Neural cell (in vitro differentiated cells): ENCODE measurements around the gene PARVB.

ENCODE experiments used
- EP300 ChIP-seq: fragments of 450-650 bp; conservative IDR thresholded peaks from 2 replicates; pipeline ENCODE4 v1.6.1; 2014; ENCODE audit warnings: antibody characterized with exemption, mild to moderate bottlenecking, moderate library complexity; ENCODE audit not compliant: poor library complexity, severe bottlenecking
- EZH2 ChIP-seq: fragments of 200-600, 300-800 bp; shearing (Covaris generic), sonication (generic); IDR thresholded peaks from 2 replicates; pipeline ENCODE4 v1.6.1; 2014; ENCODE audit warnings: antibody characterized with exemption, low read length, borderline replicate concordance, mild to moderate bottlenecking; ENCODE audit not compliant: insufficient read depth, poor library complexity, severe bottlenecking
- MXI1 ChIP-seq: fragments of 450-650 bp; conservative IDR thresholded peaks from 2 replicates; pipeline ENCODE4 v1.6.1; 2014; ENCODE audit warnings: antibody characterized with exemption, mild to moderate bottlenecking; ENCODE audit not compliant: poor library complexity, severe bottlenecking
- POLR2AphosphoS5 ChIP-seq: IDR thresholded peaks from 2 replicates; pipeline ENCODE4 v1.6.1; 2012
- RAD21 ChIP-seq: fragments of 450-650 bp; conservative IDR thresholded peaks from 2 replicates; pipeline ENCODE4 v1.6.1; 2014; ENCODE audit warnings: antibody characterized with exemption, mild to moderate bottlenecking, moderate library complexity
- SMC3 ChIP-seq: fragments of 450-650 bp; conservative IDR thresholded peaks from 2 replicates; pipeline ENCODE4 v1.6.1; 2014; ENCODE audit warnings: antibody characterized with exemption, mild to moderate bottlenecking, moderate library complexity; ENCODE audit not compliant: poor library complexity
- TAF1 ChIP-seq: IDR thresholded peaks from 2 replicates; pipeline ENCODE4 v1.6.1; 2012; ENCODE audit warnings: low read depth
- TF ChIP-seq, protein P1 (sequence below): fragments of 450-650 bp; IDR thresholded peaks from 2 replicates; pipeline ENCODE4 v1.5.1; 2014; ENCODE audit warnings: antibody characterized with exemption, mild to moderate bottlenecking, moderate library complexity; ENCODE audit not compliant: poor library complexity, severe bottlenecking

- TF ChIP-seq, protein P1, sequence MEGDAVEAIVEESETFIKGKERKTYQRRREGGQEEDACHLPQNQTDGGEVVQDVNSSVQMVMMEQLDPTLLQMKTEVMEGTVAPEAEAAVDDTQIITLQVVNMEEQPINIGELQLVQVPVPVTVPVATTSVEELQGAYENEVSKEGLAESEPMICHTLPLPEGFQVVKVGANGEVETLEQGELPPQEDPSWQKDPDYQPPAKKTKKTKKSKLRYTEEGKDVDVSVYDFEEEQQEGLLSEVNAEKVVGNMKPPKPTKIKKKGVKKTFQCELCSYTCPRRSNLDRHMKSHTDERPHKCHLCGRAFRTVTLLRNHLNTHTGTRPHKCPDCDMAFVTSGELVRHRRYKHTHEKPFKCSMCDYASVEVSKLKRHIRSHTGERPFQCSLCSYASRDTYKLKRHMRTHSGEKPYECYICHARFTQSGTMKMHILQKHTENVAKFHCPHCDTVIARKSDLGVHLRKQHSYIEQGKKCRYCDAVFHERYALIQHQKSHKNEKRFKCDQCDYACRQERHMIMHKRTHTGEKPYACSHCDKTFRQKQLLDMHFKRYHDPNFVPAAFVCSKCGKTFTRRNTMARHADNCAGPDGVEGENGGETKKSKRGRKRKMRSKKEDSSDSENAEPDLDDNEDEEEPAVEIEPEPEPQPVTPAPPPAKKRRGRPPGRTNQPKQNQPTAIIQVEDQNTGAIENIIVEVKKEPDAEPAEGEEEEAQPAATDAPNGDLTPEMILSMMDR, result no peak
- TF ChIP-seq EZH2 (no peak), EP300 (no peak), MXI1 (no peak), TAF1 (no peak), SMC3 (no peak), POLR2AphosphoS5 (no peak), RAD21 (no peak)
Observed at GRCh38 chr22:44133901-44134571, 109.9 kb downstream of the PARVB start.
